ENCODE data around the gene ICE2. TPM values are rescaled to one million over a fixed set of nuclear protein-coding genes. Genes with fewer than 3 reads are reported as not detected.

Gene ICE2
- total and polyA plus RNA-seq, 2 donors = 30.1 to 37.4 TPM

GRCh38 chr15:60384053-60384452, 94.9 kb downstream of the ICE2 start:
- H3K27ac ChIP-seq (ENCODE audit: low read depth in 1 of 2, low read length in 1 of 2) = no peak overlapping the region
- 94% methylated on average over 3 of the region's 3 CpGs for WGBS
- H3K9me3 ChIP-seq (ENCODE audit: control insufficient read depth in 2 of 2, insufficient read depth in 1 of 2, low read length in 1 of 2) = no peaks in the 10 kb centered on the region
- no peak for DNase-seq (ENCODE audit: low read depth in 6 of 9, low spot score in 9 of 9)
- peaks cover 0 to 2% of the 10 kb centered on the region in 2 donors for H3K4me1 ChIP-seq (ENCODE audit: control insufficient read depth in 2 of 2, insufficient read depth in 2 of 2, low read length in 2 of 2)
- no peak overlapping the region for H3K4me3 ChIP-seq (ENCODE audit: low read length in 2 of 2)
- H3K36me3 ChIP-seq (ENCODE audit: control insufficient read depth in 2 of 2, insufficient read depth in 2 of 2, low read length in 1 of 2) = no peaks in the 10 kb centered on the region
- H3K27me3 ChIP-seq (ENCODE audit: control insufficient read depth in 2 of 2, insufficient read depth in 1 of 2, low read length in 1 of 2) = no peaks in the 10 kb centered on the region

- Histone ChIP-seq H3K27ac (ENCODE audit: low read depth in 1 of 2, low read length in 1 of 2) (no peak overlapping the region), H3K36me3 (ENCODE audit: control insufficient read depth in 2 of 2, insufficient read depth in 2 of 2, low read length in 1 of 2) (no peaks in the 10 kb centered on the region), H3K27me3 (ENCODE audit: control insufficient read depth in 2 of 2, insufficient read depth in 1 of 2, low read length in 1 of 2) (no peaks in the 10 kb centered on the region), H3K4me1 (ENCODE audit: control insufficient read depth in 2 of 2, insufficient read depth in 2 of 2, low read length in 2 of 2) (no peaks in the 10 kb centered on the region), H3K4me3 (ENCODE audit: low read length in 2 of 2) (no peak overlapping the region), H3K9me3 (ENCODE audit: control insufficient read depth in 2 of 2, insufficient read depth in 1 of 2, low read length in 1 of 2) (no peaks in the 10 kb centered on the region)
- DNase-seq (ENCODE audit: low read depth in 6 of 9, low spot score in 9 of 9) = no peak
- 96% methylated on average over 8 of the region's 8 CpGs for WGBS
Observed at GRCh38 chr15:60382773-60383674, 95.9 kb downstream of the ICE2 start.

GRCh38 chr15:60381148-60381788, 97.7 kb downstream of the ICE2 start:
- Histone ChIP-seq H3K27ac (ENCODE audit: low read depth in 1 of 2, low read length in 1 of 2) (no peak overlapping the region), H3K27me3 (ENCODE audit: control insufficient read depth in 2 of 2, insufficient read depth in 1 of 2, low read length in 1 of 2) (no peaks in the 10 kb centered on the region), H3K4me1 (ENCODE audit: control insufficient read depth in 2 of 2, insufficient read depth in 2 of 2, low read length in 2 of 2) (no peaks in the 10 kb centered on the region), H3K36me3 (ENCODE audit: control insufficient read depth in 2 of 2, insufficient read depth in 2 of 2, low read length in 1 of 2) (no peaks in the 10 kb centered on the region), H3K9me3 (ENCODE audit: control insufficient read depth in 2 of 2, insufficient read depth in 1 of 2, low read length in 1 of 2) (no peaks in the 10 kb centered on the region), H3K4me3 (ENCODE audit: low read length in 2 of 2) (no peak overlapping the region)
- WGBS = 98% methylated on average over 8 of the region's 8 CpGs
- no peak for DNase-seq (ENCODE audit: low read depth in 6 of 9, low spot score in 9 of 9)

- Histone ChIP-seq H3K27me3 (ENCODE audit: control insufficient read depth in 2 of 2, insufficient read depth in 1 of 2, low read length in 1 of 2) (no peaks in the 10 kb centered on the region), H3K36me3 (ENCODE audit: control insufficient read depth in 2 of 2, insufficient read depth in 2 of 2, low read length in 1 of 2) (no peaks in the 10 kb centered on the region), H3K4me3 (ENCODE audit: low read length in 2 of 2) (no peak overlapping the region), H3K9me3 (ENCODE audit: control insufficient read depth in 2 of 2, insufficient read depth in 1 of 2, low read length in 1 of 2) (no peaks in the 10 kb centered on the region), H3K4me1 (ENCODE audit: control insufficient read depth in 2 of 2, insufficient read depth in 2 of 2, low read length in 2 of 2) (no peaks in the 10 kb centered on the region), H3K27ac (ENCODE audit: low read depth in 1 of 2, low read length in 1 of 2) (no peak overlapping the region)
- no peak for DNase-seq (ENCODE audit: low read depth in 6 of 9, low spot score in 9 of 9)
- WGBS = 94% methylated on average over 8 of the region's 8 CpGs
Observed at GRCh38 chr15:60379525-60380274, 99.2 kb downstream of the ICE2 start.

GRCh38 chr15:60379185-60379524, 99.8 kb downstream of the ICE2 start:
- Histone ChIP-seq H3K4me1 (ENCODE audit: control insufficient read depth in 2 of 2, insufficient read depth in 2 of 2, low read length in 2 of 2) (no peaks in the 10 kb centered on the region), H3K27me3 (ENCODE audit: control insufficient read depth in 2 of 2, insufficient read depth in 1 of 2, low read length in 1 of 2) (no peaks in the 10 kb centered on the region), H3K9me3 (ENCODE audit: control insufficient read depth in 2 of 2, insufficient read depth in 1 of 2, low read length in 1 of 2) (no peaks in the 10 kb centered on the region), H3K36me3 (ENCODE audit: control insufficient read depth in 2 of 2, insufficient read depth in 2 of 2, low read length in 1 of 2) (no peaks in the 10 kb centered on the region), H3K4me3 (ENCODE audit: low read length in 2 of 2) (no peak overlapping the region), H3K27ac (ENCODE audit: low read depth in 1 of 2, low read length in 1 of 2) (no peak overlapping the region)
- 100% methylated on average over 1 of the region's 1 CpG for WGBS
- DNase-seq (ENCODE audit: low read depth in 6 of 9, low spot score in 9 of 9) = no peak

GRCh38 chr15:60376677-60377095, 102.3 kb downstream of the ICE2 start:
- Histone ChIP-seq H3K36me3 (ENCODE audit: control insufficient read depth in 2 of 2, insufficient read depth in 2 of 2, low read length in 1 of 2) (no peaks in the 10 kb centered on the region), H3K27ac (ENCODE audit: low read depth in 1 of 2, low read length in 1 of 2) (no peak overlapping the region), H3K4me1 (ENCODE audit: control insufficient read depth in 2 of 2, insufficient read depth in 2 of 2, low read length in 2 of 2) (no peaks in the 10 kb centered on the region), H3K27me3 (ENCODE audit: control insufficient read depth in 2 of 2, insufficient read depth in 1 of 2, low read length in 1 of 2) (no peaks in the 10 kb centered on the region), H3K4me3 (ENCODE audit: low read length in 2 of 2) (no peak overlapping the region), H3K9me3 (ENCODE audit: control insufficient read depth in 2 of 2, insufficient read depth in 1 of 2, low read length in 1 of 2) (no peaks in the 10 kb centered on the region)
- WGBS = 92% methylated on average over 12 of the region's 12 CpGs
- DNase-seq (ENCODE audit: low read depth in 6 of 9, low spot score in 9 of 9) = no peak

- no peaks in the 10 kb centered on the region for H3K9me3 ChIP-seq (ENCODE audit: control insufficient read depth in 2 of 2, insufficient read depth in 1 of 2, low read length in 1 of 2)
- H3K36me3 ChIP-seq (ENCODE audit: control insufficient read depth in 2 of 2, insufficient read depth in 2 of 2, low read length in 1 of 2) = no peaks in the 10 kb centered on the region
- H3K27me3 ChIP-seq (ENCODE audit: control insufficient read depth in 2 of 2, insufficient read depth in 1 of 2, low read length in 1 of 2) = no peaks in the 10 kb centered on the region
- WGBS = 97% methylated on average over 5 of the region's 5 CpGs
- H3K27ac ChIP-seq (ENCODE audit: low read depth in 1 of 2, low read length in 1 of 2) = no peak overlapping the region
- no peak for DNase-seq (ENCODE audit: low read depth in 6 of 9, low spot score in 9 of 9)
- no peak overlapping the region for H3K4me3 ChIP-seq (ENCODE audit: low read length in 2 of 2)
- no peaks in the 10 kb centered on the region for H3K4me1 ChIP-seq (ENCODE audit: control insufficient read depth in 2 of 2, insufficient read depth in 2 of 2, low read length in 2 of 2)
Observed at GRCh38 chr15:60375306-60375705, 103.6 kb downstream of the ICE2 start.

GRCh38 chr15:60374628-60375081, 104.3 kb downstream of the ICE2 start:
- Histone ChIP-seq H3K36me3 (ENCODE audit: control insufficient read depth in 2 of 2, insufficient read depth in 2 of 2, low read length in 1 of 2) (no peaks in the 10 kb centered on the region), H3K4me3 (ENCODE audit: low read length in 2 of 2) (no peak overlapping the region), H3K27ac (ENCODE audit: low read depth in 1 of 2, low read length in 1 of 2) (peak overlapping the region in 1 of 2 donors; percentile 41), H3K4me1 (ENCODE audit: control insufficient read depth in 2 of 2, insufficient read depth in 2 of 2, low read length in 2 of 2) (no peaks in the 10 kb centered on the region), H3K27me3 (ENCODE audit: control insufficient read depth in 2 of 2, insufficient read depth in 1 of 2, low read length in 1 of 2) (no peaks in the 10 kb centered on the region), H3K9me3 (ENCODE audit: control insufficient read depth in 2 of 2, insufficient read depth in 1 of 2, low read length in 1 of 2) (no peaks in the 10 kb centered on the region)
- no peak for DNase-seq (ENCODE audit: low read depth in 6 of 9, low spot score in 9 of 9)
- 93% methylated on average over 7 of the region's 7 CpGs for WGBS

- Histone ChIP-seq H3K27ac (ENCODE audit: low read depth in 1 of 2, low read length in 1 of 2) (no peak overlapping the region), H3K9me3 (ENCODE audit: control insufficient read depth in 2 of 2, insufficient read depth in 1 of 2, low read length in 1 of 2) (no peaks in the 10 kb centered on the region), H3K27me3 (ENCODE audit: control insufficient read depth in 2 of 2, insufficient read depth in 1 of 2, low read length in 1 of 2) (no peaks in the 10 kb centered on the region), H3K36me3 (ENCODE audit: control insufficient read depth in 2 of 2, insufficient read depth in 2 of 2, low read length in 1 of 2) (no peaks in the 10 kb centered on the region), H3K4me1 (ENCODE audit: control insufficient read depth in 2 of 2, insufficient read depth in 2 of 2, low read length in 2 of 2) (no peaks in the 10 kb centered on the region), H3K4me3 (ENCODE audit: low read length in 2 of 2) (no peak overlapping the region)
- DNase-seq (ENCODE audit: low read depth in 6 of 9, low spot score in 9 of 9) = no peak
- 93% methylated on average over 4 of the region's 4 CpGs for WGBS
Observed at GRCh38 chr15:60374209-60374608, 104.7 kb downstream of the ICE2 start.
